UCSD-AML1 (cell line): ENCODE results near the gene COX7C.

Experiments
- DNase-seq: peaks from one replicate; lab custom pipeline; 2025; ENCODE audit not compliant: unreplicated experiment; lab: John Stamatoyannopoulos, UW

The COX7C gene

DNA sequence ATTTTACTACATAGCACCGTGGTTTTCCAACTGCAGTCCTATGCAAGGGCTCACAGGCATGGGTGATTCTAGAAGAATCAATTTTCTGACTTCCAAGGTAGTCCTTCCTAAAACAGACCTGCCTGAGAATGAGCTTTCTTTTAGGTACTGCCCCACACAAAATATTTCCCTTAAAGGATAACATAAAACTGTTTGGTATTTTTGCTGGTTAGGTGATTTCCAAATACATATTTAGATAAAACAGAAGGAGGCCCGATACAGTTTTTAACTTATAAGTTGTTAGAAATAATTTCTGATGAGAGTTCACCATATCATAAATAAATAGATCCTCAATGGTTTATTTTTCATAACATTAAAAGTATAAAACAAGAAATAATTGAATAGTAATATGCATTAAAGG, 46.4 kb downstream of the COX7C start:
- no peak for DNase-seq

DNA sequence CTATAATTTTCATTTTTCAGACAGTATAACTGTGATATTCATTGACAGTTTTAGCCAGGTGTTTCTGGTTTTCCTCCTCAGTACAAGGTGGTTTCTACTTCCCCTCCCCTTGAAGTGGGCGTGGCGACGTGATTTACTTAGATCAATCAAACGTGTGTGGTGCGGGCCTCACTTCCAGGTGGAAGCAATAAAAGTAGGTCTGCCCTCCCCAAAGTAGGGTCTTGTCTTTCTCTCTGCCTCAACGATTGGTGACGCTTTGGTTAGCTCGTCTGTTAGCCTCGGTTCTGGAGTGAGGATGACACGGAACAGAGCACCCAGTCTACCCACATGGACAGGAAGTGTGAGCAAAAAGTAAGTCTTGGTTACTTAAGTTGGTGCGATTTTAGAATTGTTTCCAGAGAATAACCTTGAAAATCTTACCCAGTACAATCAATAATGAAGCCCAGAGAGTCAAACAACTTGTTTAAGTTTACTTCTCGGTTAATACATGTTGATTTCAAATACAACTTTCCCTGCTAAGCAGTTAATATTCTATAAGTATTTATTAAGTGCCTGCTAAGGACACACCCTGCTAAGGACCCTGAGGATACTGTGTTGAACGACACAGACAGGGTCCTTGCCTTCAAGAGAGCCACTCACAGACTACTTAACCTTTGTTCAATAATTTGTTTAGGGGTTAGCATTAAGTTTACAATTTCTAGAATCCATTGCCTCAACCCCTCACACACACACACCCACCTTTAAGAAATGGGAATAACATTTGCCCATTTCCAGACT, 48.4 kb downstream of the COX7C start:
- no peak for DNase-seq

DNA sequence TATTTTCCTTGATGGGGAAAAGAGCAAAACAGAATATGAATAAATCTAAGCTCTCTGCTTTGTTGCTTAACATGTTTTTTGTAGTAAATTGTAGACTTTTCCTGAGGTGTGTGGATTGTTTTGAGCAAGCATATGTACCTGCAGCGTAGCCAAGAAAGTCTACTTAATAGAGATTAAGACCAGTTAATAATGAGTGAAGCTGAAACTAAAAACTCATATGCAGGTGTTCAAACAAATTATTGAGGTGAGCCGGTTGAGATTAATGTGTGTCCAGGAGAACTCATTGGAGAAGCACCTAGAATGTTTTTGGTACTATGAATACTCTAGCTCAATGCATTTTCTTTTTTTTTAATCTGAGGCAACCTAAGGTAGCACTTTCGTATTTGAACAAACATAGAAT, 49.2 kb downstream of the COX7C start:
- DNase-seq = no peak
